GM23338 (cell line): ENCODE results near the gene HDAC3.

ENCODE experiments used
- CREB1 ChIP-seq: fragments of 250-450 bp; sonication (Bioruptor Pico); IDR thresholded peaks from 2 replicates; pipeline ENCODE4 v1.5.0; 2020; ENCODE audit warnings: low read depth, mild to moderate bottlenecking, moderate library complexity
- EZH2 ChIP-seq: fragments of 200-600 bp; sonication (generic); IDR thresholded peaks from one replicate; pipeline ENCODE4 v1.8.0; 2017; ENCODE audit warnings: antibody characterized with exemption, mild to moderate bottlenecking, low read depth; ENCODE audit not compliant: unreplicated experiment
- JUNB ChIP-seq: IDR thresholded peaks from one replicate; pipeline ENCODE4 v1.6.1; 2016; ENCODE audit warnings: antibody characterized with exemption; ENCODE audit not compliant: unreplicated experiment
- NANOG ChIP-seq: IDR thresholded peaks from 2 replicates; pipeline ENCODE4 v1.6.1; 2016; ENCODE audit warnings: antibody characterized with exemption, borderline replicate concordance
- POLR2AphosphoS5 ChIP-seq: IDR thresholded peaks from 2 replicates; pipeline ENCODE4 v1.6.1; 2016; ENCODE audit warnings: antibody characterized with exemption, low read depth
- TF ChIP-seq, protein P1 (sequence below), 2 experiments: fragments of 200-600 bp in 1 of 2; sonication (generic) in 1 of 2; conservative IDR thresholded peaks; 2 replicates each; pipeline versions ENCODE4 v1.5.1 to v1.6.1; 2016 to 2017; ENCODE audit warnings: antibody characterized with exemption in 2 of 2, low read depth in 2 of 2, mild to moderate bottlenecking in 2 of 2, moderate library complexity in 1 of 2
- TF ChIP-seq, protein P2 (sequence below): IDR thresholded peaks from one replicate; pipeline ENCODE4 v1.6.1; 2018; ENCODE audit warnings: antibody characterized with exemption; ENCODE audit not compliant: unreplicated experiment
- TF ChIP-seq, protein P3 (sequence below): IDR thresholded peaks from 2 replicates; pipeline ENCODE4 v1.6.1; 2016; ENCODE audit warnings: antibody characterized with exemption

DNA sequence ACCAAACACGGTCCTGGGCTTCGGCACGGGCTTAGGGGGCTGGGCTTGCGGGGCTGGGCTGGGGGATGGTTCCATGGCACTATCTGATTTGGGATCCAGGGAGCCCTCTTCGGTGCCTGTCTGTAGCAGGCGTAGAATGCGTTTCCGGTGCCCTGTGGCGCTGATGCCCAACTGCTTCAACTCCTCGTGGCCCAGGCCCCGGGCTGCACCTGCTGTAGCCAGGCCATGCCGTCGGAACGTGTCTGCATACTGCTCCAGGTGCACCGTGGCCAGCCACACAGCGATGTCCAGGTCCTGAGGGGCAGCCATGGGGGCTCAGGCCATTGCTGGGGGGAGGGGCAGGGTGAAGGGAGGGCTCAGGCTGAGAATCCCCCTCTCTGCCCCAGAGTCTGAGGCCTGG, 43.5 kb upstream of the HDAC3 start:
- TF ChIP-seq, protein P1, sequence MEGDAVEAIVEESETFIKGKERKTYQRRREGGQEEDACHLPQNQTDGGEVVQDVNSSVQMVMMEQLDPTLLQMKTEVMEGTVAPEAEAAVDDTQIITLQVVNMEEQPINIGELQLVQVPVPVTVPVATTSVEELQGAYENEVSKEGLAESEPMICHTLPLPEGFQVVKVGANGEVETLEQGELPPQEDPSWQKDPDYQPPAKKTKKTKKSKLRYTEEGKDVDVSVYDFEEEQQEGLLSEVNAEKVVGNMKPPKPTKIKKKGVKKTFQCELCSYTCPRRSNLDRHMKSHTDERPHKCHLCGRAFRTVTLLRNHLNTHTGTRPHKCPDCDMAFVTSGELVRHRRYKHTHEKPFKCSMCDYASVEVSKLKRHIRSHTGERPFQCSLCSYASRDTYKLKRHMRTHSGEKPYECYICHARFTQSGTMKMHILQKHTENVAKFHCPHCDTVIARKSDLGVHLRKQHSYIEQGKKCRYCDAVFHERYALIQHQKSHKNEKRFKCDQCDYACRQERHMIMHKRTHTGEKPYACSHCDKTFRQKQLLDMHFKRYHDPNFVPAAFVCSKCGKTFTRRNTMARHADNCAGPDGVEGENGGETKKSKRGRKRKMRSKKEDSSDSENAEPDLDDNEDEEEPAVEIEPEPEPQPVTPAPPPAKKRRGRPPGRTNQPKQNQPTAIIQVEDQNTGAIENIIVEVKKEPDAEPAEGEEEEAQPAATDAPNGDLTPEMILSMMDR (conservative IDR thresholded peaks at IDR 0.05; ENCODE audit: low read depth in 2 of 2), result no peak
- TF ChIP-seq EZH2 (no peak), POLR2AphosphoS5 (no peak), CREB1 (CRISPR knock-in tag) (no peak), JUNB (no peak), NANOG (no peak)
- TF ChIP-seq, protein P2, sequence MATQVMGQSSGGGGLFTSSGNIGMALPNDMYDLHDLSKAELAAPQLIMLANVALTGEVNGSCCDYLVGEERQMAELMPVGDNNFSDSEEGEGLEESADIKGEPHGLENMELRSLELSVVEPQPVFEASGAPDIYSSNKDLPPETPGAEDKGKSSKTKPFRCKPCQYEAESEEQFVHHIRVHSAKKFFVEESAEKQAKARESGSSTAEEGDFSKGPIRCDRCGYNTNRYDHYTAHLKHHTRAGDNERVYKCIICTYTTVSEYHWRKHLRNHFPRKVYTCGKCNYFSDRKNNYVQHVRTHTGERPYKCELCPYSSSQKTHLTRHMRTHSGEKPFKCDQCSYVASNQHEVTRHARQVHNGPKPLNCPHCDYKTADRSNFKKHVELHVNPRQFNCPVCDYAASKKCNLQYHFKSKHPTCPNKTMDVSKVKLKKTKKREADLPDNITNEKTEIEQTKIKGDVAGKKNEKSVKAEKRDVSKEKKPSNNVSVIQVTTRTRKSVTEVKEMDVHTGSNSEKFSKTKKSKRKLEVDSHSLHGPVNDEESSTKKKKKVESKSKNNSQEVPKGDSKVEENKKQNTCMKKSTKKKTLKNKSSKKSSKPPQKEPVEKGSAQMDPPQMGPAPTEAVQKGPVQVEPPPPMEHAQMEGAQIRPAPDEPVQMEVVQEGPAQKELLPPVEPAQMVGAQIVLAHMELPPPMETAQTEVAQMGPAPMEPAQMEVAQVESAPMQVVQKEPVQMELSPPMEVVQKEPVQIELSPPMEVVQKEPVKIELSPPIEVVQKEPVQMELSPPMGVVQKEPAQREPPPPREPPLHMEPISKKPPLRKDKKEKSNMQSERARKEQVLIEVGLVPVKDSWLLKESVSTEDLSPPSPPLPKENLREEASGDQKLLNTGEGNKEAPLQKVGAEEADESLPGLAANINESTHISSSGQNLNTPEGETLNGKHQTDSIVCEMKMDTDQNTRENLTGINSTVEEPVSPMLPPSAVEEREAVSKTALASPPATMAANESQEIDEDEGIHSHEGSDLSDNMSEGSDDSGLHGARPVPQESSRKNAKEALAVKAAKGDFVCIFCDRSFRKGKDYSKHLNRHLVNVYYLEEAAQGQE, result no peak
- TF ChIP-seq, protein P3, sequence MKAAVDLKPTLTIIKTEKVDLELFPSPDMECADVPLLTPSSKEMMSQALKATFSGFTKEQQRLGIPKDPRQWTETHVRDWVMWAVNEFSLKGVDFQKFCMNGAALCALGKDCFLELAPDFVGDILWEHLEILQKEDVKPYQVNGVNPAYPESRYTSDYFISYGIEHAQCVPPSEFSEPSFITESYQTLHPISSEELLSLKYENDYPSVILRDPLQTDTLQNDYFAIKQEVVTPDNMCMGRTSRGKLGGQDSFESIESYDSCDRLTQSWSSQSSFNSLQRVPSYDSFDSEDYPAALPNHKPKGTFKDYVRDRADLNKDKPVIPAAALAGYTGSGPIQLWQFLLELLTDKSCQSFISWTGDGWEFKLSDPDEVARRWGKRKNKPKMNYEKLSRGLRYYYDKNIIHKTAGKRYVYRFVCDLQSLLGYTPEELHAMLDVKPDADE, result no peak
